DOHH2 (cell line): ENCODE measurements around the gene FBXO2.

Source experiments
- H3F3A ChIP-seq: fragments of 200-600 bp; sonication (generic), shearing (Covaris generic); 2 replicates; pipeline ENCODE4 v1.6.0; 2016; ENCODE audit warnings: antibody characterized with exemption, mild to moderate bottlenecking; ENCODE audit not compliant: control insufficient read depth, insufficient read depth
- H3K27ac ChIP-seq: fragments of 200-600 bp; sonication (generic); 2 replicates; pipeline ENCODE4 v1.5.1; 2014; ENCODE audit warnings: low read depth, mild to moderate bottlenecking, low read length, moderate library complexity
- H3K27me3 ChIP-seq: fragments of 200-600 bp; sonication (generic); 2 replicates; pipeline ENCODE4 v1.6.1; 2014; ENCODE audit warnings: mild to moderate bottlenecking, low read length, mixed read lengths; ENCODE audit not compliant: control insufficient read depth
- H3K36me3 ChIP-seq: fragments of 200-600 bp; sonication (generic); 2 replicates; pipeline ENCODE4 v1.6.1; 2014; ENCODE audit warnings: mild to moderate bottlenecking, low read length, moderate library complexity, mixed read lengths; ENCODE audit not compliant: control insufficient read depth
- H3K4me1 ChIP-seq: fragments of 200-600 bp; sonication (generic); 2 replicates; pipeline ENCODE4 v1.6.1; 2014; ENCODE audit warnings: mild to moderate bottlenecking, low read length, mixed read lengths; ENCODE audit not compliant: control insufficient read depth
- H3K4me2 ChIP-seq: fragments of 200-600 bp; sonication (generic); 2 replicates; pipeline ENCODE4 v1.6.0; 2014; ENCODE audit warnings: mild to moderate bottlenecking, low read length, moderate library complexity
- H3K4me3 ChIP-seq: fragments of 200-600 bp; sonication (generic); 2 replicates; pipeline ENCODE4 v1.5.1; 2014; ENCODE audit warnings: mild to moderate bottlenecking, low read length, mixed read lengths
- H3K79me2 ChIP-seq: fragments of 200-600 bp; sonication (generic); 2 replicates; pipeline ENCODE4 v1.6.1; 2014; ENCODE audit warnings: mild to moderate bottlenecking, low read length, mixed read lengths; ENCODE audit not compliant: control insufficient read depth
- H3K9me2 ChIP-seq: fragments of 200-600 bp; sonication (generic); replicated peaks from 2 replicates; pipeline ENCODE4 v1.6.1; 2014; ENCODE audit warnings: mild to moderate bottlenecking, low read length, mixed read lengths; ENCODE audit not compliant: control insufficient read depth
- H3K9me3 ChIP-seq: fragments of 200-600 bp; sonication (generic); 2 replicates; pipeline ENCODE4 v1.6.1; 2014; ENCODE audit warnings: antibody characterized with exemption, low read length, mixed read lengths; ENCODE audit not compliant: control insufficient read depth, insufficient read depth
- H4K20me1 ChIP-seq: fragments of 200-600 bp; sonication (generic); 2 replicates; pipeline ENCODE4 v1.6.0; 2014; ENCODE audit warnings: low read depth, mild to moderate bottlenecking, antibody characterized with exemption, low read length, moderate library complexity; ENCODE audit not compliant: control insufficient read depth, insufficient read depth
- CTCF ChIP-seq: fragments of 200-600 bp; sonication (generic); IDR thresholded peaks from one replicate; pipeline ENCODE4 v1.5.1; 2014; ENCODE audit warnings: antibody characterized with exemption, mild to moderate bottlenecking, low read depth, low read length; ENCODE audit not compliant: poor library complexity, severe bottlenecking
- EZH2phosphoT487 ChIP-seq: fragments of 200-600 bp; sonication (generic); IDR thresholded peaks from 2 replicates; pipeline ENCODE4 v1.6.1; 2017; ENCODE audit warnings: borderline replicate concordance, mild to moderate bottlenecking, antibody characterized with exemption, low read length, moderate library complexity, mixed read lengths

FBXO2 gene

DNA sequence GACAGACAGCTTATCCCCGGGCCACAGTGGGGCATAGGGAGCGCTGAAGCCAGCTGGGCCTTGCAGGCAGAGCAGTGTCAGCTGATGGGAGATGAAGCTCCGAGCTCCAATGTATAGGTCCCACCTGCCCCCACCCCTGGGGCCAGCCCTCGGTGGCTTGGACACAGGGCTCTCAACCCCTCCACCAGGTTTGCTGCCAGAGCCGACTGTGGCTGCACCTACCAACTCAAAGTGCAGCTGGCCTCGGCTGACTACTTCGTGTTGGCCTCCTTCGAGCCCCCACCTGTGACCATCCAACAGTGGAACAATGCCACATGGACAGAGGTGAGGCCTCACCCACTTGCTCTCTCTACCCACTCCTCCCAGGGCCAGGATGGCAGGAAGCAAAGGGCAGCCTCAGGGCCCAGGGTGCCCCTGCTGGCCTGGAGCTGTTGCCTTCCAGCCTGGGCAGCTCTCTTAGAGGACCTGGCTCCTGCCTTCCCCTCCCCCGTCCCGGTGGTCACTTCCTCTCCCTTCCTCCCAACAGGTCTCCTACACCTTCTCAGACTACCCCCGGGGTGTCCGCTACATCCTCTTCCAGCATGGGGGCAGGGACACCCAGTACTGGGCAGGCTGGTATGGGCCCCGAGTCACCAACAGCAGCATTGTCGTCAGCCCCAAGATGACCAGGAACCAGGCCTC lies 19.0 kb upstream of the FBXO2 start:
- Histone ChIP-seq H3K9me3 (no peaks in the 10 kb centered on the region), H3K36me3 (peaks cover 33% of the 10 kb centered on the region), H3K4me1 (no peaks in the 10 kb centered on the region; the same call in 1 of the 2 replicates), H3K27ac (no peak overlapping the region), H3K27me3 (no peaks in the 10 kb centered on the region), H3K4me3 (no peak overlapping the region), H4K20me1 (no peaks in the 10 kb centered on the region), H3K4me2 (no peak overlapping the region), H3K79me2 (no peaks in the 10 kb centered on the region), H3F3A (no peaks in the 10 kb centered on the region), H3K9me2 (no peaks in the 10 kb centered on the region)
- TF ChIP-seq CTCF (no peak), EZH2phosphoT487 (no peak)

DNA sequence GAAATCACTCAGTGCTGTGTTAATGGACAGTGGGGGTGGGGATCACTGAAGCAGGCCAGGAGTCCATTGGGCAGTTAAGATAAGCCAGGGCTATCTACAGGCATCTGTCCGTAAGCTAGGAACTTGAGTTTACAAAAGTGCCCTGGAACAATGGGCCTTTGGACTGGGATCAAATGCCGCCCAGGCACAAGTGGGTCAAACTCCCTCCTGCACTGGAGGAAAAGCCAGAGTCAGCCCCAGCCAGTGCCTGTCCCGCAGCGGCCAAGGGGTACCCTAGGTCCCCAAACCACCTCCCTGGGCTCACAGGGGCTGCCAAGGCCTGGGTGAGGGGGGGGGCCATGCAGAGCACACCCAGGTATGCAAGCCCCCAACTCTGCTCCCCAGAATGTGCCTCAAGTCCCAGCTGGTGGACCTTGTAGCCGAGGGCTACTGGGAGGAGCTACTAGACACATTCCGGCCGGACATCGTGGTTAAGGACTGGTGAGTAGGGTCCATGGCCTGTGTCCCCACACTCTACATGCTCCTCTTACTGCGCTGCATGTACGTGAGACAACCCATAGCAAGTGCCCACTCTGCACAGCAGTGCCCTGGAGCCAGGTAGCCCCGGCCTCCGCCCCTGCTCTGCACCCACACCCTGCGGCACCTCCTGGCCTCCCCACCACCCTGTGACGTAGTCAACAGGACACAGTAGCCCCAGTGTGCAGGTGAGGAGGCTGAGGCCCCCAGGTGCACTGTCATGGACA lies 17.5 kb upstream of the FBXO2 start:
- no peak overlapping the region for H3K27ac ChIP-seq
- no peaks in the 10 kb centered on the region for H3K9me3 ChIP-seq
- no peak overlapping the region for H3K4me2 ChIP-seq
- no peaks in the 10 kb centered on the region for H3F3A ChIP-seq
- TF ChIP-seq EZH2phosphoT487, result no peak
- TF ChIP-seq CTCF, result no peak
- H3K27me3 ChIP-seq, result no peaks in the 10 kb centered on the region
- H3K79me2 ChIP-seq, result no peaks in the 10 kb centered on the region
- H3K9me2 ChIP-seq, result no peaks in the 10 kb centered on the region
- H3K36me3 ChIP-seq, result peaks cover 28% of the 10 kb centered on the region
- no peaks in the 10 kb centered on the region for H3K4me1 ChIP-seq
- no peaks in the 10 kb centered on the region for H4K20me1 ChIP-seq
- no peak overlapping the region for H3K4me3 ChIP-seq

GRCh38 chr1:11671205-11671543 lies 16.9 kb upstream of the FBXO2 start:
- Histone ChIP-seq H3K79me2 (no peaks in the 10 kb centered on the region), H3K4me3 (no peak overlapping the region), H3K9me2 (no peaks in the 10 kb centered on the region), H3K27ac (no peak overlapping the region), H3K4me1 (no peaks in the 10 kb centered on the region), H3K27me3 (no peaks in the 10 kb centered on the region), H3K36me3 (peaks cover 22% of the 10 kb centered on the region), H3K4me2 (no peak overlapping the region), H4K20me1 (no peaks in the 10 kb centered on the region), H3K9me3 (no peaks in the 10 kb centered on the region), H3F3A (no peaks in the 10 kb centered on the region)
- no peak for TF ChIP-seq EZH2phosphoT487
- no peak for TF ChIP-seq CTCF
